ENCODE data around the gene OR51D1.

The OR51D1 gene

DNA sequence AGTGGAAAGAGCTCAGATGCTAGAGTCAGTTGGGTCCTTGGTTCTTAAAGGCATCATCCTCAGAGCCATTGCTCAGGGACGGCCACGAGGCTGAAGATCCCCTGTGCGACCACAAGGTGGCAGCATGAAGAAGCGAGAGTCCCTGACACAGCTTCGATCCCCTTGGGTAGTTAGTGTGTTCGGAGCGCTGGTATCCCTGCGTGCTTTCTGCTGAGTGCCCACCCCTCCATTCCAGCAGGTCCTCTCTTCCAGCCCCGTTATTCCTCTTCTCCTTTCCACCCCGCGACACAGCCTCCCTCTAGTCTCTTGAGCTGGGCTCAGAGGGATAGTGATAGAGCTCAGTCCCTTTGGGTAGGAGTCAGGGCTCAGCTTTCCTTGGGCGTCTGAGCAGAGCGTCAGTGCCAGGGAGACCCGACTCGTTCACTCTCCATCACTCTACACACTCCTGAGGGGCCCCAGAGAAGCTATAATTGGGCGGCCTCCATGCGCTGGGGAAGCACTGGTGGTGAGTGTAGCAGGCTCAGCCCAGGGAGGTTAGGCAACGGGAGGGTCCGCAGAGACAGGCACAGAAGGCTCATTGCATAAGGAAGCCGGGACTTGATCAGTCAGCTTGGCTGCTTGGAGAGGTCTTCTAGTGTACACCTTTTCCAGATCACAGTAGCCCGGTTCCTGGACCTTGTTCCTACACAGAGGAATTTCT lies at the start of gene OR51D1:
Gene OR51D1 (plus strand): TSS at position 516 of the 700 bp plus-strand sequence. CDS start 2,314 bp downstream, outside the sequence.
- peak; percentile 49 for DNase-seq

DNA sequence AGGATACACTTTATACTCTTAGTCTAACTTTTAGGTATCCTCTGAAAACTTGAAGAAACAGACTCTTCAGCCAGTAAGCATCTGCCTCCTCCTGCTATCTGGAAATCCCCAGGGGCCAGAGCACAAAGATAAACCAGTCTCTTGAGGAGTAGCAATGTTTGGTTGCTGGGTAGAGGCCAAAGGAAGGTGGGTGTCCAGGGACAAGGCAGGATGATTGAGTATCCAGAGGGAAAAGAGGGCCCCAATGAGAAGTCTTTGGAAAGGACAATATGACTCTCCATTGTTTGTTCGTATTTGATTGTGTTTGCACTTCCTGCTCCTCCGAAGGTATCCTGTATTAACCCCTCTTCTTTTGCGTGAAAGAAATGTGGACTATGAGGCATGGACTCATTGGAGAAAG lies 48.3 kb upstream of the OR51D1 start:
- no peak for DNase-seq

DNA sequence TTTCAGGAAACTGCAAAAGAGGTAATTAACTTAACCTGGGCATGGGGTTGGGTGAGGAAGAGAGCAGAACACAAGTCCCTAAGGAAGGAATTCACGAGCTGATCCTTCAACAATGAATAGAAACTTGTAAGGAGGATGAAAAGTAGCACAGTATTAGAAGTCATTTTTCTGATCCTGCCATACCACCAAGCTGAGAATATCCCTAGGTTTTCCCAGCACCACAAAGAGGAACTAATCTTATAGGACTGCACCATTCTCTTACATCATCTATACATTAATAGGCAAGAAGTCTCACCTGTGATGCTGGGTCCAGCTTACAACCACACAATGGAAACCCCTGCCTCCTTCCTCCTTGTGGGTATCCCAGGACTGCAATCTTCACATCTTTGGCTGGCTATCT lies 43.5 kb upstream of the OR51D1 start, which contains the start of gene OR52I1:
Gene OR52I1 (plus strand): TSS at position 301 of the 400 bp plus-strand sequence. CDS start 0 bp downstream, at position 301.
- DNase-seq, result no peak

GRCh38 chr11:4605057-4605456 lies 32.2 kb upstream of the OR51D1 start:
- no peak for DNase-seq

DNA sequence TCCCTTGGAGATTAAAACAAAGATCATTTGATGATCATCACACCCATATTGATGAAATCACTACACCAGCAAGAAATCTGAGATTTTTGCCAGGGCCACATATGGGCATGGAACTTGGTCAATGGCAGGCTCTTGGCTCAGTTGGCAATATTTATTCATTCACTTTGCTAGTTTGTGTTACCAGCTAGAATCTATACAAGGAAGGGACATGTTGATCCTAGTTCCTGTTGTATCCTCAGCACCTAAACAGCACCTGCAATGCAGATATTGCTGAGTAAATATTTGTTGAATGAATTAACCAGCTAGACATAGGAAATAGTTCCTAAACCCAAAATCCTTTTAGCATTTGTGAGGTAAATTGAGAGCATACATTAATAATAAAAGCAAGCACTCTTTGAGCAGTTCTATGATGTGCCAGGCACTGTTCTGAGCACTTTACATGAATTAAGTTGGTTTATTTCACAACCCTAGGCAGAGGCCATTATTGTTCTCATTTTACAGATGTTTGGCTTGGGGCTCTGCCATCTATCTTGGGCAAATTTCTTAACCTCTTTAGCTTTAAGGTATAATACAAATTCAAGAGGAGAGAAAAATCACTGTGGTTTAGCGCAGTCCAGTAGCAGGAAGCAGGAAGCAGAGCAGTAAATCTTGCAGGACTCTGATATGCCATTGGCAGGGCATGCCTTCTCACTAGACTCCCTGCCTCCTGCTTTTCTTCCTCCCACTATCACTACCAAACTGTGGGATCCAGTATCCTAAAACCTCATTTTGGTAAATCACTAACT lies 30.9 kb upstream of the OR51D1 start:
- DNase-seq, result no peak

DNA sequence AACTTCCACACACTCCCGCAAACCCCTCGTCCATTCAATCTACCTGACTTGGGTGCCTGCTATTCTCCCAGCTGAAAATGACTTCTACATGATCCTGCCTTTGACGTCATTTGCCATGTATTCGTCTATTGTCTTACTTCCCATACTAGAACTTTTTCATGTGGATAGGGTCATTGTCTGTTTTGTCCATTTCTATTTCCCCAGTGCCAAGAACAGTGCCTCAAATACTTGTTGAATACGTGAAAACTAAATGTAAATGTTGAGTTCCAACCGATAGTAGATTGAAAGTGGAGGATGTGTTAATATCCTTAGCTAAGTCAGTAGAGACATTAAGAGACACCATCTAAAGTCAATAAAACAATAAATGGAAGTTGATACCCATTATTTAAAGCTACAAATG lies 30.2 kb upstream of the OR51D1 start:
- no peak for DNase-seq

GRCh38 chr11:4607781-4608666 lies 29.3 kb upstream of the OR51D1 start, which contains the start of gene TRIM68:
TRIM68 (minus strand) TSS chr11:4608231; CDS start chr11:4605504, 2,727 bp downstream.
- DNase-seq, result peak; percentile 93

DNA sequence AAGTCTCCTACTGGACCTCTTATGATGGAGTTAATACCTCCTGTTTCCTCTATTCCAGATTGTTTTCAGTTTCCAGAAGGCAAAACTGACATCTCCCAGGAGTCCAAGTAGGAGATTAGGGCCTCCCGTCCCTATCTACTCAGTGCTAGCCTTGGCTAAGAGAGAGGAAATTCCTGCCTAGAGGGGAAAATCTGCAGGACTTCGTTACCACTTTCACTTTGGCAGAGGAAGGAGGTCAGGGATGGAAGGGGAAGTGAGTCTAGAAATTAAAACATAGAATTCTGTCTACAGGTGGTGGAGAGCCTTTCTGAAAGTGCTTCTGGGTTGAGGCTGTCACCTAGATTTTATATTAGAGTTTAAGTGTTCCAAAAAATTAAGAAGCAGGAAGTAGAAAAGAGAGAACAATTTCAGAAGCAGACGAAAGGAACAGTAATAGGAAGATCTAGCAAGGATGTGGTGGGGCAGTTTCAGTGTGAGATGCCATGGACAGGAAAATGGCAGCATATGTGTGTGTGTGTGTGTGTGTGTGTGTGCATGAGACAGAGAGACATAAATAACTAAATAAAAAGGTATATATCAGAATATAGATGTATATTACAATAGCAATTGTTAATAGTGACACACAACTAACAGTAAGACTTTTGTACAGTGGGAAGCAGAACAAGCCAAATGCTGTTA lies 26.9 kb upstream of the OR51D1 start:
- no peak for DNase-seq

GRCh38 chr11:4611986-4612385 lies 25.3 kb upstream of the OR51D1 start:
- DNase-seq, result no peak

DNA sequence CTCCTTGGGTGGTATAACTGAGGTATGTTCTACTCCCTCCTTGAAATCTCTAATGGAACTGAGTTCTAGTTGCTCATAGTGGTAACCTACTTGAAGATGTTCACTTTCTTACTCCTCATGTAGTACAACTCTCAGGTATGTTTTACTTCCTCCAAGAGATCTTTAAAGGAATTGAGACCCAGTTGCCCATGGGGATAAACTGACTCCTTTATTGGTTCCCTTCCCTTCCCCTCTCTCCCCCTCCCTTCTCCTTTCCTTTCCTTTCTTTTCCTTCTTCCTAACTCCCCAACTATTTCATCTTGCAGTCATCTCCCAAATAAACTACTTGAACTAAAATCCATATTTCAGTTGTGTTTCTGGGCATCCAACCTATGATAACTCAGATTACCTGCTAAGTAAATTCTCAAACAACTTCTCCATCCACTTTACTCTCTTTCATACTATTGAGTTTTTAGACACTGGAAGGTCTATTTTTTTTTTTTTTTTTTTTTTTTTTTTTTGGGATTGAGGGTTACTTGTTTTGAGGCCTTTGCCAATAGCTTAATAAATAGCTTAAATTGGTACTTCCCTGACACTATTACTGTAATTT lies 21.3 kb upstream of the OR51D1 start:
- no peak for DNase-seq

- DNase-seq, result no peak
Observed at GRCh38 chr11:4619514-4619913, 17.8 kb upstream of the OR51D1 start.

DNA sequence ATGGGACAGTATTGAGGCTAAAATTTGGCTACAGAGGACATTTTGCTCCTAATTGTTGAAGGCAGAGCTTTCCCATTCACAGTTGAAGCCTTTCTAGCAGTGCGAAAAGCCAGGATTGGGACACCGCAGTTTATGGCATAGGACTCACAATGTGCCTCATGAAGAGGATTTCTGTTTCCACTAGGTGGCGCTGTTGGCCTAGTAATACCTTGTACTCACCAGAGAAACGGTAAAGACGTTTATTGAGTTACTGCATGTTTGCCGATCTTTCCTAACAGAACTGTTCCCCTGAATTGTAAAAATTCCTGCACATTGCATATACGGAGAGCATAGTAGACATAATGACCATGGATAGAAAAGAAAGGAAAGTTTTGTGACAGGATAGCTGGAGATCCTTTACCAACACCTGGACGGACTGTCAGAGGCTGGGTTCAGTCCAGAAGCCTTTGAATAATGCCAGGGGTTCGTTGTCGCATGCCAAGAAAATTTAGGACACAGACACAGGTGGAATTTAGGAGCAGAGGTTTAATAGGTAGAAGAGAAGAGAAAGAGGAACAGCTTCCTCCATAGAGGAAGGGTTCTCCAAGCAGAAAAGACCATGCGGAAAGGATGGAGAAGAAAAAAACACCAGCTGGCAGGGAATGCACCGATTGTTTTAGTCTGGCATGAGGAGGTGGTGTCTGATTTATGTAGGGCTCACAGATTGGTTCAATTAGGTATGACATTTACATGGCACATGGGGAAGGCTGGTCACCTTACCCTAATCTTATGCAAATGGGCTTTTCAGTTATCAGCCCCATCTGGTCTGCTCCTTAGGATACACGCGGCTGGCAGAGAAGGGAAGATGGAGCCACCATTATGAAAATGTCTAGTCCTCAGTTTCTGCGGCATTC lies 10.8 kb upstream of the OR51D1 start:
- no peak for DNase-seq

DNA sequence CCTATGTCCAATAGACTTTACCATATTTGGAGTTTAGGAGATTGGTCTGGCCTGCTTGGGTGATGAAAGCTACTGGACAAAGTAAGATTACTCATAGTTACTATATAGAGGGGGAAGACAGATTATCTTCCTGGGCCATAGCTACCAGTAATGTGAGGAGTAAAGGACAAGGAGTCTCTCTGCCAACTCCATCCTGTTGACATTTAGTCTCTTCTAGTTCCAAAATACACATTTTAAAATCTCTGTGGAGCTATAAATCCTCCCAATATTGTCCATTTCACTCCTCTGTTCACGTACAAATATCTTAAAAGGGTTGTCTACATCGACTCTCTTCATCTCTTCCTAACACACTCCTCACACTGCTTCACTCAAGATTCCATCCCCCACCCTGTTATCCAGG lies 1.1 kb upstream of the OR51D1 start:
- DNase-seq, result no peak

DNA sequence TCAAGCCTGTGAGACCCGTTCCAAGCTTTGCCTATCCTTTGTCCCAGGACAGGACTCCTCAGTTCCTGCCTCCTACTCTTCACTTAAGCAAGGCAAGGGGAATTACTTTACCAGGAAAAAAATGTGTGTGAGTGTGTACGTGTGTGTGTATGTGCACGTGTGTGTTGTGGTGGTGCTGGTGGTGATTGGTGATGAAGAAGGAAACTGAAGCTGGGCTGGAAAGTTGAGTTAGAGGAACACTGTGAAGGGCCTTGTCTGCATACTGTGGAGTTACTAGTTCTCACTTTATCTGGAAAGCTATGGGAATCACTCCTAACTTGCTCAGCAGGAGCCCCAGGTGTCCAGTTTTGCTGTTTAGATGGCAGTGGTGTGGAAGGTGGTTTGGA lies 378 bp downstream of the OR51D1 start:
- no peak for DNase-seq

DNA sequence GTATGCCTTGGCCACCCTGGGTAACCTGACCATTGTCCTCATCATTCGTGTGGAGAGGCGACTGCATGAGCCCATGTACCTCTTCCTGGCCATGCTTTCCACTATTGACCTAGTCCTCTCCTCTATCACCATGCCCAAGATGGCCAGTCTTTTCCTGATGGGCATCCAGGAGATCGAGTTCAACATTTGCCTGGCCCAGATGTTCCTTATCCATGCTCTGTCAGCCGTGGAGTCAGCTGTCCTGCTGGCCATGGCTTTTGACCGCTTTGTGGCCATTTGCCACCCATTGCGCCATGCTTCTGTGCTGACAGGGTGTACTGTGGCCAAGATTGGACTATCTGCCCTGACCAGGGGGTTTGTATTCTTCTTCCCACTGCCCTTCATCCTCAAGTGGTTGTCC lies 2.7 kb downstream of the OR51D1 start:
- DNase-seq, result no peak

- no peak for DNase-seq
Observed at GRCh38 chr11:4641501-4641900, 4.2 kb downstream of the OR51D1 start.

- DNase-seq, result no peak
Observed at GRCh38 chr11:4642043-4642442, 4.8 kb downstream of the OR51D1 start.

DNA sequence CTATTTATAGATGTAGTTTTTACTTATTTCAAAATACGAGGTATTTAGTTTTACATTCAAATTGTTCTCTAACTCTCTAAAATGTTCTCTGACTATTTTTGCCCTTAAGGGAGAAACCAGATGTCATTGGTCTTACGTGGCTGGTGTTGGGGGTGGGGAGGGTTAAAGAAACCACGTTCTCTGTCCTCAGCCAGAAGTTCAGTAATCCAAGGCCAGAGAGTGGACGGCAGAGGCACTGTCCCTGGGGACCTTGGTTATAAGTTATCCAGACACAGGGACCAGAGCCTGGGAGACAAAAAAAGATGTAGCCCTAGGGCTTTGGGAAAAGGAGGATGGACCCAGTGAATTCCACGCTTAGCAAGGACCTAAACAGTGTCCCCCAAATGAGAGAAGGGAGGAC lies 5.8 kb downstream of the OR51D1 start:
- DNase-seq, result no peak

DNA sequence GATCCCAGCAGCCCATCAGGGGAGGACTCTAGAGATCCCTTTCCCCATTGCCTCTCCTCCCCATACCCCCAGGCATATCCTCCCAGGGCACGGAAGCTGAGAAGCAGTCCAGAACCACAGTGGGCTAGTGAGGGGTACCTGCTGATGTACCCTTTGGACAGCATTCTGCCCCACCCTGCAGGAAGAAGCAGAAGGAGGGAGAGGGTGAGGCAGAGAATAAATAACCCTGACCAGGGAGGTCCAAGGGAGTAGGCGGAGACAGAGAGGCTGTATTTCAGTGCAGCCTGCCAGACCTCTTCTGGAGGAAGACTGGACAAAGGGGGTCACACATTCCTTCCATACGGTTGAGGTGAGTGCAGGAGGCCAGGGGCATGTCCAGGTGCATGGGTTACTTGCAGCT lies 6.4 kb downstream of the OR51D1 start, which contains the start of gene OR51E1:
Gene OR51E1 (plus strand): TSS at position 301 of the 400 bp plus-strand sequence. CDS start 8,545 bp downstream, outside the sequence.
- no peak for DNase-seq

DNA sequence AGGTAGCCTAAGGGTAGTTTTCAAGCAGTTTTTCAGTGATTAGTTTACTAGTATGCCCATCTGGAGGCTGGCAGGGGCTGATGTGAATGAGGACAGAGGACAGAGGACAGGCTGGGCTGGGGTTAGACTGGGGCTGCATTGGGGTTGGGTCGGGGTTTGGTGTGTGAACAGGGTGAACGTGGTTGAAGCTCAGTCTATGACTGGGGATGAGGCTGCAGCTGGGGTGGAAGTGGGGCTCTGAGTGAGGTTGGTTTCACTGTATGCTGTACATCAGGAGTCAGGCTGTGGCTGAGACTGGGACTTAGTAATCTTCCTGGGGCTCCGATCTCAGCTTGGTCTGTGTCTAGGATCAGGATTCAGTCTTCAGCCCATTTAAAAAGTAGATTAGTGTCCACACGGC lies 7.0 kb downstream of the OR51D1 start:
- no peak for DNase-seq

DNA sequence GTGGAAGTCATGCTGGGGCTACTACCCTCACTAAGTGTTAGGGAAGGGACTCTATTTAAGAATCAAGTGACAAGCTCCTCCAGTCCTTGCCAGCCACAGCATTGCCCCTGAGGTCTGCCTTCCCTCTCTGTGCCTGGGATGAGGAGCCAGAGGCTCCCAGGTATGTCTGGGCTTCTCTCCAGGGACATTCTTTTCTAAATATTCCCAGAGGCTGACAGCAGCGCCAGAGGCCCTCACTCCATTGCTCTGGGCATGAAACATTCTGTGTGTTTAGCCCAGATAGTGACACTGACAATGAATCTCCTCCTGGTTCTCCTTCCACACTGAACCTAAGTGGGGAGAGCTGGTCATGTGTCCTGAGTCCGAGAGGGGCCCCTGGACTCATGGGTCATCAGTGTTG lies 8.7 kb downstream of the OR51D1 start:
- no peak for DNase-seq
